KG1 (cell line): ENCODE data around the gene CERS1.

Experiments used
- DNase-seq: peaks from one replicate; lab custom pipeline; 2025; lab: John Stamatoyannopoulos, UW

Gene CERS1

DNA sequence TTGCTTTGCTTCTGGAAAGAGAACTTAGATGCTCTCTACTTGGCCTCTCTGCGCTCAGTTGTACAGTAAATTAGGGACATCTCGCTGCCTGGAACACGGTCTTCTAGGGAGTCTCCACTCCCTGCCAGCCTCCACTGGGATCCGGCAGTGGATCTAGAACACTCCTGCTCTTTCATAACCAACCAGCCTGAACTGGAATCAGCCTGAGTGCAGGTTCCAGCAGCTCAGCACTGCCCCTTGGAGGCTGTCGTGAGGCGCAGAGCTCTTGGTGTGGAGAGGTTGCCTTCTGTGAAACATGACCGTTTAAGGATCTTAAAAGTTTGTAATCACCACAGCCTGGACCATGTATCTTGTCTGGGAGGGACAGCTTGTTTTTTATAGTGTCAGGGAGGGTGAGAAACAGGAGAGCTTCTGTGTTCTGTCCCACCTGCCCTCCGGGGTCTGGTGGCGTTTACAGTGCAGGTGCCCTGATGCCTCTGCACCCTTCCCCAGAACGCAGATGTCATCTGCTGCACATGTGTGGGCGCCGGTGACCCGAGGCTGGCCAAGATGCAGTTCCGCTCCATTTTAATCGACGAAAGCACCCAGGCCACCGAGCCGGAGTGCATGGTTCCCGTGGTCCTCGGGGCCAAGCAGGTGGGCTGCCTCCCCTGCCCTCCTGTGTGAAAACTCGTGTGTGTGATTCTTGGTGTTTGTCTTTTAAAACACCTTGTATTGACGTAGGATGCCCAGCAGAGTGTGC, 39.4 kb downstream of the CERS1 start:
- DNase-seq, result no peak

DNA sequence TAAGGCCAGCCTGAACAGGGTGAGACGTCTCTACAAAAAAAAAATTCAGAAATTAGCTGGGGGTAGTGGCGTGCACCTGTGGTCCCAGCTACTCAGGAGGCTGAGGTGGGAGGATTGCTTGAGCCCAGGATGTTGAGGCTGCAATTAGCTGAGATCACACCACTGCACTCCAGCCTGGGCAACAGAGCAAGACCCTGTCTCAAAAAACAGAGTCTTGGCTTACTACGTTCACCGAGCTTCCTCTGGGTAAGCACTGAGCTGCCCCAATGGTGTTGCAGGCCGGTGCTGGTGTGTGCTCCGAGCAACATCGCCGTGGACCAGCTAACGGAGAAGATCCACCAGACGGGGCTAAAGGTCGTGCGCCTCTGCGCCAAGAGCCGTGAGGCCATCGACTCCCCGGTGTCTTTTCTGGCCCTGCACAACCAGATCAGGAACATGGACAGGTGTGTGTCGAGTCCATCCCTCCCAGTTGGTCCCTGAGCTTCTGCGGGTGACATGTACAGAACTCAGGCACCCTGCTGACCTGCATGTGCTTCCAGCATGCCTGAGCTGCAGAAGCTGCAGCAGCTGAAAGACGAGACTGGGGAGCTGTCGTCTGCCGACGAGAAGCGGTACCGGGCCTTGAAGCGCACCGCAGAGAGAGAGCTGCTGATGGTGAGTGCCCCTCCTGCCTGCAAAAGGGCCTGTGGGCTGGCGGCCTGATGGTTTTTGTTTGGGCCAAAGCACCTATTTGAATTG, 40.1 kb downstream of the CERS1 start:
- DNase-seq, result no peak

DNA sequence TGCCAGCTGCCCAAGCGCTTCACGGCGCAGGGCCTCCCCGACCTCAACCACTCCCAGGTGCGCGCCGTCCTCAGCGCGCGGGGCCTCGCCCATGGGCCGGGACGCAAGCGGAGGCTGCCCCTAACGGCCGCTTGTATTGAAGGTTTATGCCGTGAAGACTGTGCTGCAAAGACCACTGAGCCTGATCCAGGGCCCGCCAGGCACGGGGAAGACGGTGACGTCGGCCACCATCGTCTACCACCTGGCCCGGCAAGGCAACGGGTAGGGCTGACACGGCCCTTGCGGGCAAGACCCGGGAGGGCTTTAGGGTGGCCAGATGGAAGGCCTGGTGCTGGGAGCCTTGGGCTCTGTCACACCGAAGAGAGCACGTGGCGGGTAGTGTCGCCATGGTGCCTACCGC, 41.0 kb downstream of the CERS1 start:
- no peak for DNase-seq

DNA sequence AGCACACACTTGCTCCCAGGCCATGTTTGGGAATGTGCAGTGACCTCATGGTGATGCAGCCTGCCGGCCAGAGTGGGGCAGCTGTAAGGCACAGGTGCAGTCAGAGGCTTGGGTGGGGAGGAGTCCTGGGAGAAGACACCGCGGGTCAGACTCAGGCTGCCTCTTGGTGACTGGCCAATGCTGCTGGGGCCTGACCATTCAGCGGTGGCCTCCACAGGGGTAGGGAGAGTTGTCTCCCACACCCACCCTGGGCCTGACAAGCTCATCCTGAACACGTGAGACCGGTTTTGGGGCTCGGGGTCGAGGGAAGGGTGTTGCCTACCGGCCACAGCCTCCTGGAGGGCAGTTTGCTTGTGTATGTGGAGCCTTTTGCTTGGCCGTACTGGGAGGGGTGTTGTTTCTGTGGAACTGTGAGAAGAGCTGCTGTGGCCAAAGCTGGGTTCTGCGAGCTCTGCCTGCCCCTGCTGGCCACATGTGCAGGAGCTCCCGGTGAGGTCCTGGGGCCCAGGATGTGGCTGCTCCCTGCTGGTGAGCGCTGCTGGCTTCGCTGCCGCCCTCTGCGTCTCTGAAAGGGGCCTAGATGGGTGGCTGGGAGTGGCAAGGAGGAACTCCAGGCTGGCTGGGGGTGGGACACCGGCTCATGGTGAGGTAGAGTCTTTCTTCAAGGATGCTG, 42.1 kb downstream of the CERS1 start:
- DNase-seq, result no peak

DNA sequence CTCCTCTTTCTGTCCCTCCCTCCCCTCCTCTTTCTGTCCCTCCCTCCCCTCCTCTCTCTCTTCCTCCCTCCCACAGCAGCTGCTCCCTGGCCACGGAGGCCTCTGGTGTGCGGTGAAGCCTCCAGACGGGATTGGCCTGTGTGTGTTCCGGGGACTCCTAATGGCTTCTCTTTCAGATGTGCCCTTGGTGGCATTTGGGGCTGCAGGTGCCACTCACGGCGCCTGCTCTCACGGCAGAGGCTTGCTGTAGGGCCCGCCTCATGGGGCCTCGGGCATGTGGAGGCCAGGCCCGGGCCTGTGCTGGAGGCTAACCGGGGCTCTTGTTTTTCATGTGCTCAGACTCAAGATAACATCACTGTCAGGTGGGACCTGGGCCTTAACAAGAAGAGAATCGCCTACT, 43.3 kb downstream of the CERS1 start:
- no peak for DNase-seq

DNA sequence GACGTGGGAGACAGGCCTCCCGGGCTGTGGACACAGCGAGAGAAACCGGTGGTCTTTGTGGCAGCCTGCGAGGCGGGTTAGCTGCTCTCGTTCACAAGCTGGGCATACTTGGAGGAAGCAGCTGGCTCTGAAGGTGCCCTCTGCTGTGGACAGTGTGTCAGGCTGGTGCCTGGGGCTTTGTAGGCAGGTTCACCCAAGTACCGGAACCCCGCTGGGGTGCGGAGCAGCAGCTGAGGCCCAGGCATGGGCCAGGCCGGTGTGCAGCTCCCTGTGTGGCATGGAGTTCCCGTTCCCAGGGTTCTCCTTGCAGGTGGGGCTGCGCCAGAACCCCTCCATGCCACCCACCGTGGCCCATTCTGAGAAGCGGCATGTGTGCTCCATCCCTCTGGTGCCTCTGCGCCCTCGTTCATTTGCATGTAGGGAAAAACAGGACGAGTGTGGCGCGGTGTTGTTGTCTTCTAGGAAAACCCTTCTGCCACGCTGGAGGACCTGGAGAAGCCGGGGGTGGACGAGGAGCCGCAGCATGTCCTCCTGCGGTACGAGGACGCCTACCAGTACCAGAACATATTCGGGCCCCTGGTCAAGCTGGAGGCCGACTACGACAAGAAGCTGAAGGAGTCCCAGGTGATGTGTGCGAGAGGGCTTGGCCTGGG, 44.2 kb downstream of the CERS1 start:
- DNase-seq, result no peak

DNA sequence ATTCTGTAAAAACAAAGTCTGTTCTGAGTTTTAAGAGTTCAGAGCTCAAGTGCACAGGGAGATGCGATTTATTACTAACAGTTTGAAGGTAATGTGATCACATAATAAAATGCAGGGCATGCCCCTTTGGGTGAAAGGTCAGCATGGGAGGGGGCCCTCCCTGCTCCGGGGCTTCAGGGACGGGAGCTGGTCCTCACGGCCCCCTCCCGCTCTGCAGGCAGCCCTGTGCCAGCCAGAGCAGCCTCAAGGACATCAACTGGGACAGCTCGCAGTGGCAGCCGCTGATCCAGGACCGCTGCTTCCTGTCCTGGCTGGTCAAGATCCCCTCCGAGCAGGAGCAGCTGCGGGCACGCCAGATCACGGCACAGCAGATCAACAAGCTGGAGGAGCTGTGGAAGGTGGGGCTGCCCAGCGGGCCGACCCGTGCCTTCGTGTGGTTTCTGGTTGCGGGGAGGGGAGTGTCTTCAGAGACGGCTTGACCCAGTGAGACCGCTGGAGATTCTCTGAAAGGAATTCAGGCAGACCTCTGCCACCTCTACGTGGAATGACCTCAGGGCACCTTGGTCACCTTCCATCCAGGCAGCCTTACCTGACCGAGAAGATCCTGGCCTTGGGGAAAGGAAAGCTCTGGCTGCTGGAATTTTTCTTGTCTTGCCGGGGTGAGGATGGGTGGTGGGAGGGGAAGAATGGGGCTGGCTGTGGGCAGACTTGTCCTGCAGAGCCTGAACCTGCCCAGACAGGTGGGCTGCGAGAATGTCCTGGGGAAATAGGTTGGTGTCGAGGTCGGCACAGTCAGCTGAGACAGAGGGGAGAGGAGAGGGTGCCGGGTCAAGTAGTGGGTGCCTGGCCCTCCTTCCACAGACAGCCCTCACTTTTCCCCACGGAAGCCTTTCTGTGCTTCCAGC, 45.2 kb downstream of the CERS1 start:
- DNase-seq, result no peak

DNA sequence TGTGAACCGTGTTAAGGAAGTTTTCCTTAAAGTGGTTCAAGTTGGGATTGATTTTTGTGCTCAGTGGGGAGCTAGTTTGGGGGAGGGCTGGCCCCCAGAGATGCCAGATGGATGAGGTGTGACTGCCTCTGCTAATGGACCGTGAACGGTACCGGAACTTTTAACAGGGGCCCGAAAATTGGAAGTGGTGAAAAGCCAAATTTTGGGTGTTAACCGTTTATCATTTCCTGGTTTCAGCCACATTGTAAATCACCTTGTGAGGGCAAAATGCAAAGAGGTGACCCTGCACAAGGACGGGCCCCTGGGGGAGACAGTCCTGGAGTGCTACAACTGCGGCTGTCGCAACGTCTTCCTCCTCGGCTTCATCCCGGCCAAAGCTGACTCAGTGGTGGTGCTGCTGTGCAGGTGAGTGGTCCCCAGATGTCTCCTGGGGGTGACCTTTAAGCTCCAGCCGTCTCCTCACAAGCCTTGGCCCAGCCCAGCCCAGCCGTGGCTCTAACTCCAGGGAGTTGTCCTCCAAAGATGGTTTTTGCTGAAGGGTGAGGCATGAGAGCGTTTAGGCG, 46.0 kb downstream of the CERS1 start:
- no peak for DNase-seq

DNA sequence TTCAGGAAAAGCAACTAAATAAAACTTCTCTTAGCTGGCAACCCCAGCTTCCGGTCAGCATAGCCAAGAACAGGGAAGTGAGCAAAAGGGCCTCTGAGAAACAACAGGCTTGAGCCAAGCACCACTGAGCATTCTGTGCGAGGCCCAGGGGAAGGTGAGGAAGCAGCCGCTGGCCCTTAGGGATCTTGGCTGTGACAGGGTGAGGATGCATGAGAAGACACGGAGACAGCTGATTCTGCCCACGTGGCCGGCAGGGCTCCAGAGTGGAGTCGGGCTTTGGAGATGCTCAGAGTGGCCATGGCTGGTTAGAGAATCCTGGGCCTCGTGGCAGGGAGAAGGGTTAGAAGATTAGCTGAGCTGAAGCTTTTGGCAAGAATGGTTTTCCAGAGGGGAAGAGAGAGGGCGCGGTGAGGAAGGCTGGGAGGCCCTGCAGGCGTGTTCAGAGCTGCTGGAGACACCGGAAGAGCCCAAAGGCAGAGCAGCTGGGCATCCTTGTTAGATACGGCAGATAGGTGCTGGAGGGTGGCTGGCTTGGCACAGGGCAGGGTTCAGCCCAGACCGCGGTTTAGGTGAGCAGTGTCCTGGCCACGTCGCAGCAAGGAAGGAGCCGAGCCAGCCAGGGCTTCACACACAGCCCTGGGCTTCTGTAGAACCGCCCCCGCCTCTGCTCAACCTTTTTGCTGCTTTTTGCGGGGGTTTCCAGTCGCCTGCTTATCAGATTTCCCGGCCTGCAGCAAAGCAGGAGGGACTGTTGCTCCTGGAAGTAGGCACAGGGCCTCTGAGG, 46.9 kb downstream of the CERS1 start:
- no peak for DNase-seq

DNA sequence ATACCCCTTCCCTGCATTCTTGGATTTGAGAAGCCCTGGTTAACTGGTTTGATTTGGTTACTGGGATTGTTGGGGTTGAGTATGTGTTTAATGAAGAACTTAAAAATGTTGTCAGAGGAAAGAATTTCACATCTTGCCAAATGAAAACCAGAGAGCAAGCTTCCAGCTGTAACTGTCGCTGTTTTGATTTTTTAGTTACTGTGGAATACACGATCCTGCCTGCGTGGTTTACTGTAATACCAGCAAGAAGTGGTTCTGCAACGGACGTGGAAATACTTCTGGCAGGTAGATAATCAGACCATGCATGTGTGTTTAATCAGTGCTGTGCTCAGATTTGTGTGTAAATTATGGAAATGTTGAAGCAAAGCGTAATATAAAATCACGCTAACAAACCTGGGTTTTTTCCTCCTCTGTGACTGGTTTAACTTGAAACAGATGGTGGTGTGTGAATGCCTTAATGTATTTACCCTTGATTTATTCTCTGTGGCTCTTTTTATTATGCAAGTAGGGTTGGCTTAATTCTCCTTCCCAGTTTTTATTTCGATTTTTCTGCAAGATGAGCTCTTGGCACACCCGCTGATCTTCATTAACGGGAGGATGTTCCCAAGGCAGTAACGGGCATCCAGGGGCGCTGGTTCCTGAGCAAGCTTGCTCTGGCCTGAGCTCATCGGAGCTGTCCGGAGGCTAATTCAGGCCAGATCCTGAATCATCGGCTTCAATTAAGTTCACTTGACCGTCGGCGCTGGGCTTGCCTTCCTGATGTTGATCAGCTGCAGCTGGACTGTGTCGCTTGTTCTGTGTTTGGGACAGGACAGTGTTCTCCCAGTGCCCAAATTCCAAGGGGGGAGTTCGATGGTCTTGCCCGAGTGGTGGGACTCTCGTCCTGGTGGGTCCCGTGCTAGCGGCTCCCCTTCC, 48.2 kb downstream of the CERS1 start:
- DNase-seq, result no peak

DNA sequence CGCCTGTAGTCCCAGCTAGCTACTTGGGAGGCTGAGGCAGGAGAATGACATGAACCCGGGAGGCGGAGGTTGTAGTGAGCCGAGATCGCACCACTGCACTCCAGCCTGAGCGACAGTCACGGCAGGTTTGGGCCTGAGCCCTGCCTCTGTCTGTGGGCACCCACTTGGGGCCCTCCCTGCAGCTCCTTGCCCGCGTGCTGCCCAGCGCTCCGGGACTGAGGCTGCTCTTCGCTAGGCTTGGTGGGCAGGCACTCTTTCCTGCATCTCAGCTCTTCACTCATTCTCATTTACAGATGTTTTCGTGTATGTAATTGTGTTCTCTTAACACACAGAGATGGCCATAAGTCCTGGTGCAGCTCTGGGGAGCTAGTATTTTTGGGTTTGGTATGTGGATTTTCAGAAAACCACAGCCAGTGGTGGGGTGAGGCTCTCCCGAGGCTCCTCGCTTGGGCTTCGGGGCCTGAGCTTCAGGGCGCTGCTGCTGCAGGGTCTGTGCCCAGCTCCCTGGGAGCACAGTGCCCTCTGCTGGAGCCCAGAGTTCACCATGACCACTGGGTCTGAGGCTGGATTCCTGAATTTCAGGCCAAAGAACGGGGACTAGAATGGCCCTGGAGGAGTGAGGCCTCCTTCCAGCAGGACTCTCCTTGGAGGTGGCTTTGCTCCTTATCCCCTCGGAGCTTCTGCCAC, 49.0 kb downstream of the CERS1 start:
- no peak for DNase-seq

DNA sequence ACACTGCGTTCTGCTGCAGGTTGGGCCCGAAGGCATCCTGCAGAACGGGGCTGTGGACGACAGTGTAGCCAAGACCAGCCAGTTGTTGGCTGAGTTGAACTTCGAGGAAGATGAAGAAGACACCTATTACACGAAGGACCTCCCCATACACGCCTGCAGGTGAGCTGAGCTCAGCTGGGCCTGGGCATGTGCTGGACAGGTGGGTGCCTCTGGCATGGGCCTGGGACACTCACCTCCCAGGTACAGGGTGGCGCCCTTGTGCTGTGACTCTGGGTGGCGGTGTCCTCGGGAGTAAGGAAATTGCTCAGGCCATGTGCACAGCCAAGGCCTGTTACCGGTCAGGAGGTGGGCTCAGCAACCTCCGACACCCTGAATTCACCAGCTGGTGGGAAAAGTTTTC, 50.0 kb downstream of the CERS1 start:
- no peak for DNase-seq

DNA sequence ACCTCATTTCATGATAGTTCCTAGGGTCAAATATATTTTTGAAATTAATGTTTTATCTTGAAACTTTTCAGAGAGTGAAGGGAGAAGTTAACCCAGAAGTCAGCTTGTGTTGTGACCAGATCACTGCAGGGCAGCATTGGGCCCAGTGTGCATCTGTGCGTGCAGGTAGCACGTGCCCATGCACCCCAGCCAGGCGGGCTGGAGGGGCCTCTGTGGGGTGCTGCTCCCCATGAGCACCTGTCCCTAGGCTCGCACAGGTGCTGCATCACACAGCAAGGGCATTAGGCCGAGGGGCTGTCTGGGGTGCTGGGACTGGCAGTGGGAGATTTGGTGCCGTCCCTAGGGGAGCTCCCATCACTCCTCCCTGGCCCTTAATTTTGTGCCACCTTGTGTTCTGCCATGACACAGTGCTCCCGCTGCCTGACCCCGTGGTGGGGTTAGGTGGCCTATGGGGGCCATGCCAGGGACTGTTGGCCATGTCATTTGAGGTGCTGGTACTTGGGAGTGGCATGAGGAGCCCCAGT, 51.1 kb downstream of the CERS1 start:
- DNase-seq, result no peak

DNA sequence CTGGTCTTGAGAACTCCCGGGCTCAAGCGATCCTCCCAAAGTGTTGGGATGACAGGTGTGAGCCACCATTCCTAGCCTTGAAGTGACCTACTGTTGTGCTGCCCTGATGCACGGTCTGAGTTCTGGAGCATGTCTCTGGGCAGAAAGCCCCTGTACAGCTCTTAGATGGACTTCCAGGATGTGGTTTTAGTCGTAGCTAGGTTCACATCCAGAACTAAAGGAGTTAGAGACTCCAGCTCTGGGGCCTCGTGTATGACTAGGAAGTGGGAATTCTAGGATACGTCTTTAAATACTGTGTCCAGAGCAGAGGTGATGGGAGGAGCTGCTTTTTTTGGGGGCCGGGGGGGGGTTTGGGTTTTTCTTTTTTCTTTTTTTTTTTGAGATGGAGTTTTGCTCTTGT, 52.0 kb downstream of the CERS1 start:
- no peak for DNase-seq

DNA sequence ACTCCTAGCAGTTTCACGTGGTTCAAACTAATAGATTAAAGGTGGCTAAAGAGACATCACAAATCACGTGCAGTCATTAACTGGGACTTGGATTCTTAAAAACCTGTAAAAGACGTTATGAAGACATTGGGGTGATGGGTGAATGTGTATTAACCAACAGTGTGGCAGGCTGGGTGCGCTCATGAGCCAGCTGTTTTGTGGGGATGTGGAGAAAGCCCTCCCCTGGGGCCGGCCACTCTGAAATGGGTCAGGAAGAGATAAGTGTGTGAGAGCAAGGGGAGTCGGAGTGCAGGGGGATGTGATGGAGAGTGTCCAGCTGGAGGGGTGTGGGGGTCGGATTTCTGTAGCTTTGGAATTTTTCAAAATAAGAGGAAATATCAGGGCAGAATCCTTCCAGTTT, 53.8 kb downstream of the CERS1 start:
- DNase-seq, result no peak

DNA sequence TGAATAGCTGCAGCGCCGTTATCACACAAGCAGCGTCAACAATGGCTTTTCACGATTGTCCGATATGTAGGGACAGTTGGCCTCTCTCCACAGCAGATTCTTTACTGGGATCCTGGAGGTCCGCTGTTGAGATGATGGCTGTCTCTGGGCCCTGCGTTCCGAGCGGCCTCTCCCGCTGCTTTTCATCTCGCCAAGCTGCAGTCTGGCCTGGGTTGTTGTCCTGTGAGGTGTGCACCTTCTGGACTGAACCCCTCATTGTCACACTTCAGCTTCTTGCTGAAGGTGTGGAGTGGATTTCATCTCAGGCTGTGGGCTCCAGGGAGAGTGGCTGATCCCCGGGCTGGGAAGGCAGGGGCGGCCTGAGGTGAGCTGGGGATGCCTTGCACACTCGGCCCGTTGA, 54.6 kb downstream of the CERS1 start:
- no peak for DNase-seq

DNA sequence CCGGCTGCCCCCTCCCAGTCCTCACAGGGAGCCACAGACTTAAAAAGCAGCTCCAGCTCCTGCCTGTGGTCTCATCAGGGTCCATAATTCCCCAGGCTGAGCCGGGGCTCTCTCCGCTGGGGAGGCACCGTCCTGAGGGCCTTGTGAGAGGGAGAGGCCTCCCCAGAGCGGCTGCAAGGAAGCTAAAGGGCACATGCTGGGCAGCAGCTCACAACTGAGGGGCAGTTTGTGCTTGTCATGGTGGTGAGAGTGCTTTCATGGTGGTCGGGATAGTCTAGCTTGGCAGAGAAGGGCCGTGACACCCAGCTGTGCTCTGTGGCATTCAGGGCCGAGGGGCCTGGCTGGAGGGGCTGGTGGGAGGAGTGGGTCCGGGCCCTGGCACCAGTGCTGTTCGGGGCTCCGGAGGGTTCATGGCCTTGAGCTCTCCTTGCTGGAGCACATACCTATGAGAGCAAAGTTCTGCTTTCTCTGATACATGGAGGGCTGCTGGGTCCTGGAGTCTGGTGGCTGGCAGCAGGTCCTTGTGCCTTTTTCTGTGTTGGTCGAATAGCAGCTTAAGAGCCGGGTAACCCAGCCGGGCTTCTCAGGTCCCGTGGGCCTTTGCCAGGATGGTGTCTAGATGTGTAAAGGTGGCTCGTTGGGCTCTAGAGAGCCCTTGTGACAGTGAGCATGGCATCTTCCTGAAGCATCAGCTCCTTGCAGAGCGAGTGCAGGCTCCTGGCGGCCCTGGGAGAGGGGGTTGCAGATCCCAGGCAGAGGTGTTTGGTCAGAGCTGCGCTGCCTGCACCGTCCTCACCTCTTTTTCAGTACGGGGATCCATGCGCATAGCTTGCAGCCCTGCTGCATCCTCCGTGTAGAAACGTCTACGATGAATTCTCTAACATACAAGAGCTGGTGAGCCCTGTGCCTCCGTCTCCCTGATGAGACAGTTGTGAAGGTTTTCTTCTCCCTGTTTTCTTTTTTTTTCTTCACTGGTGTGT, 55.4 kb downstream of the CERS1 start:
- DNase-seq, result no peak
